OCI-LY3 (cell line): ENCODE measurements around the gene STYXL1.

ENCODE experiments used
- H2AFZ ChIP-seq: fragments of 200-600, 300-600 bp; shearing (Covaris generic); 2 replicates; pipeline ENCODE4 v1.6.0; 2014; ENCODE audit warnings: antibody characterized with exemption, low read depth, low read length
- H3K27ac ChIP-seq: fragments of 200-600, 300-600 bp; sonication (generic); 2 replicates; pipeline ENCODE4 v1.5.1; 2014; ENCODE audit warnings: mild to moderate bottlenecking, low read length, moderate library complexity, mixed read lengths
- H3K27me3 ChIP-seq: fragments of 200-600, 300-600 bp; sonication (generic); 2 replicates; pipeline ENCODE4 v1.6.1; 2014; ENCODE audit warnings: low read depth, low read length, mixed read lengths
- H3K36me3 ChIP-seq: fragments of 200-600, 300-600 bp; sonication (generic); replicated peaks from 2 replicates; pipeline ENCODE3; 2014; ENCODE audit warnings: low read depth, low read length, mixed read lengths
- H3K4me1 ChIP-seq: fragments of 300-600, 200-600 bp; sonication (generic); 2 replicates; pipeline ENCODE4 v1.6.1; 2014; ENCODE audit warnings: low read length, mixed read lengths
- H3K4me2 ChIP-seq: fragments of 200-600, 300-600 bp; sonication (generic); 2 replicates; pipeline ENCODE4 v1.6.1; 2014; ENCODE audit warnings: low read length, mixed read lengths
- H3K4me3 ChIP-seq: fragments of 300-600, 200-600 bp; sonication (generic); 2 replicates; pipeline ENCODE4 v1.5.1; 2014; ENCODE audit warnings: antibody characterized with exemption, mild to moderate bottlenecking, low read length, moderate library complexity
- H3K79me2 ChIP-seq: fragments of 300-600, 200-600 bp; shearing (Covaris generic); 2 replicates; pipeline ENCODE4 v1.6.1; 2014; ENCODE audit warnings: mild to moderate bottlenecking, low read length, mixed read lengths
- H3K9ac ChIP-seq: fragments of 300-600, 200-600 bp; shearing (Covaris generic); 2 replicates; pipeline ENCODE4 v1.6.0; 2014; ENCODE audit warnings: mild to moderate bottlenecking, low read length, moderate library complexity
- H3K9me3 ChIP-seq: fragments of 200-600, 300-600 bp; shearing (Covaris generic); 2 replicates; pipeline ENCODE4 v1.6.1; 2014; ENCODE audit warnings: low read length, mixed read lengths; ENCODE audit not compliant: insufficient read depth
- H4K20me1 ChIP-seq: fragments of 200-600, 300-600 bp; sonication (generic); 2 replicates; pipeline ENCODE4 v1.6.1; 2016; ENCODE audit warnings: low read length, mixed read lengths; ENCODE audit not compliant: insufficient read depth
- CTCF ChIP-seq: fragments of 200-600, 300-600 bp; sonication (generic); IDR thresholded peaks from 2 replicates; pipeline ENCODE4 v1.5.1; 2014; ENCODE audit warnings: antibody characterized with exemption, low read length, low read depth
- EZH2phosphoT487 ChIP-seq: fragments of 200-600 bp; shearing (Covaris generic); IDR thresholded peaks from 2 replicates; pipeline ENCODE4 v1.6.1; 2018; ENCODE audit warnings: antibody characterized with exemption, mixed run types, low read depth

Gene STYXL1

GRCh38 chr7:75985009-75985517 lies 62.7 kb downstream of the STYXL1 start:
- Histone ChIP-seq H2AFZ (no peak overlapping the region), H3K79me2 (no peaks in the 10 kb centered on the region), H3K4me1 (peaks cover 18% of the 10 kb centered on the region), H3K27ac (no peak overlapping the region), H3K4me3 (no peak overlapping the region), H3K9me3 (no peaks in the 10 kb centered on the region), H3K4me2 (no peak overlapping the region), H3K9ac (no peak overlapping the region), H3K36me3 (peaks cover 2% of the 10 kb centered on the region), H3K27me3 (no peaks in the 10 kb centered on the region), H4K20me1 (no peaks in the 10 kb centered on the region)
- TF ChIP-seq EZH2phosphoT487 (no peak), CTCF (no peak)

GRCh38 chr7:75984130-75985008 lies 63.4 kb downstream of the STYXL1 start:
- H4K20me1 ChIP-seq = no peaks in the 10 kb centered on the region
- no peak overlapping the region for H2AFZ ChIP-seq
- no peak overlapping the region for H3K27ac ChIP-seq
- H3K4me1 ChIP-seq = peaks cover 11% of the 10 kb centered on the region
- no peak for TF ChIP-seq EZH2phosphoT487
- TF ChIP-seq CTCF = no peak
- H3K9me3 ChIP-seq = no peaks in the 10 kb centered on the region
- no peak overlapping the region for H3K4me3 ChIP-seq
- no peak overlapping the region for H3K4me2 ChIP-seq
- no peak overlapping the region for H3K9ac ChIP-seq
- H3K79me2 ChIP-seq = no peaks in the 10 kb centered on the region
- H3K27me3 ChIP-seq = no peaks in the 10 kb centered on the region
- H3K36me3 ChIP-seq = peaks cover 2% of the 10 kb centered on the region

- Histone ChIP-seq H3K4me2 (no peak overlapping the region), H3K4me3 (no peak overlapping the region), H2AFZ (no peak overlapping the region), H3K4me1 (peaks cover 7% of the 10 kb centered on the region; the same call in 1 of the 2 replicates), H3K79me2 (no peaks in the 10 kb centered on the region), H4K20me1 (no peaks in the 10 kb centered on the region), H3K9me3 (no peaks in the 10 kb centered on the region), H3K27ac (no peak overlapping the region), H3K9ac (no peak overlapping the region), H3K36me3 (peaks cover 2% of the 10 kb centered on the region), H3K27me3 (no peaks in the 10 kb centered on the region)
- TF ChIP-seq EZH2phosphoT487 = no peak
- no peak for TF ChIP-seq CTCF
These were observed 64.2 kb downstream of the STYXL1 start for GRCh38 chr7:75983471-75984129.

GRCh38 chr7:75982306-75983064 lies 65.3 kb downstream of the STYXL1 start:
- peaks cover 2% of the 10 kb centered on the region for H3K36me3 ChIP-seq
- no peak overlapping the region for H3K27ac ChIP-seq
- no peak overlapping the region for H3K4me2 ChIP-seq
- H2AFZ ChIP-seq = no peak overlapping the region
- H3K27me3 ChIP-seq = no peaks in the 10 kb centered on the region
- no peaks in the 10 kb centered on the region for H3K9me3 ChIP-seq
- H3K79me2 ChIP-seq = no peaks in the 10 kb centered on the region
- H3K9ac ChIP-seq = no peak overlapping the region
- no peaks in the 10 kb centered on the region for H3K4me1 ChIP-seq
- no peak overlapping the region for H3K4me3 ChIP-seq
- TF ChIP-seq EZH2phosphoT487 = no peak
- no peak for TF ChIP-seq CTCF
- no peaks in the 10 kb centered on the region for H4K20me1 ChIP-seq
